HL-60 (cell line): ENCODE data around the gene BAIAP2L1.
"Not testable (repeated sequence)": the region's sequence is repeated elsewhere in the genome, so short reads cannot be mapped to it uniquely, and the experiment has no call there.

Experiments
- CTCF ChIP-seq: IDR thresholded peaks from one replicate; pipeline ENCODE4 v1.5.1; 2011; ENCODE audit warnings: low read length, control low read depth, inconsistent platforms; ENCODE audit not compliant: insufficient read depth
- POLR2AphosphoS5 ChIP-seq: IDR thresholded peaks from 2 replicates; pipeline ENCODE4 v1.6.1; 2012; ENCODE audit warnings: low read depth

DNA sequence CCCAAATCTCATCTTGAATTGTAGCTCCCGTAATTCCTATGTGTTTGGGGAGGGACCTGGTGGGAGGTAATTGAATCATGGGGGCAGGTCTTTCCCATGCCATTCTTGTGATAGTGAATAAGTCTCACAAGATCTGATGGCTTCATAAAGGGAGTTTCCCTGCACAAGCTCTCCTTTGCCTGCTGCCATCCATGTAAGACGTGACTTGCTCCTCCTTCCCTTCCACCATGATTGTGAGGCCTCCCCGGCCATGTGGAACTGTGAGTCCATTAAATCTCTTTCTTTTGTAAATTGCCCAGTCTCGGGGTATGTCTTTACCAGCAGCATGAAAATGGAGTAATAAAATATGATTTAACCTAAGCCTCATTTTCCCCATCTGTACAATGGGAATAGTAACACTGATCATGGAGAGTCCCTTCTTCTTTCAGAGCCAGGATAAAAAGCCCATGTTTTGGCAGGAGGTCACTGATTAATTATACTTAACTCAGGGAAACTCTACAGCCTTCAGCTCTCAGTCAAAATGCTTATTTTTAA lies 84.8 kb downstream of the BAIAP2L1 start:
- not testable (repeated sequence) for TF ChIP-seq CTCF, POLR2AphosphoS5
